Activated CD4-positive, alpha-beta T cell treated with anti-CD3 and anti-CD28 coated beads, Interleukin-2, amount 50 U/mL, for 4 hours (primary cell): Measurements from ENCODE around the gene PDIA2.
"Not testable (repeated sequence)": the region's sequence is repeated elsewhere in the genome, so short reads cannot be mapped to it uniquely, and the experiment has no call there.

Source experiments
- DNase-seq, 2 experiments: peaks; one replicate each; pipeline ENCODE4 v3.0.0-alpha.2; 2020

Gene PDIA2

DNA sequence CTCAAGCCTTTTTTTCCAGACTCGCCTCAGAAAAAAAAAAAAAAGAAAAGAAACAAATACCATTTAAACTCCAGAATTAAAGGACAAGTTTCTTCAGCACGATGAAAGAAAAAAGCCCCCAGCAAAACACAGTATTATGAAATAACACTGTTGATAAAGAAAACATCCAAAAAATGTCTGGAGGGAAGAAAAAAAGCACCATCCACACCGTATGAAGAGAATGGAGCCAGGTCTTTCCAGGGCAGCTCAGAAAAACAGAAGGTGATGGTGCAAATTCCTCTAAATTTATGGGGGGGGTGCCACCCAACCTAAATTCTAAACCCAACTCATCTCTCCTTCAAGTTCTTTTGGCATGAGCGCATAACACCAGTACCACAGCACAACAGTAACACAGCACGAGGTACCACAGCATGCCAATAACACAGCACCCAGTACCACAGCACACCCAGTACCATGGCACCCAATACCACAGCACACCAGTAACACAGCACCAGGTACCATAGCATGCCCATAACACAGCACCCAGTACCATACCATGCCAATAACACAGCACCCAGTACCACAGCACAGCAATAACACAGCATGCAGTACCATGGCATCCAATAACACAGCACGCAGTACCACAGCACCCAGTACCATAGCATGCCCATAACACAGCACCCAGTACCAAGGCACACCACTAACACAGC lies 50.6 kb downstream of the PDIA2 start:
- DNase-seq = no peak

DNA sequence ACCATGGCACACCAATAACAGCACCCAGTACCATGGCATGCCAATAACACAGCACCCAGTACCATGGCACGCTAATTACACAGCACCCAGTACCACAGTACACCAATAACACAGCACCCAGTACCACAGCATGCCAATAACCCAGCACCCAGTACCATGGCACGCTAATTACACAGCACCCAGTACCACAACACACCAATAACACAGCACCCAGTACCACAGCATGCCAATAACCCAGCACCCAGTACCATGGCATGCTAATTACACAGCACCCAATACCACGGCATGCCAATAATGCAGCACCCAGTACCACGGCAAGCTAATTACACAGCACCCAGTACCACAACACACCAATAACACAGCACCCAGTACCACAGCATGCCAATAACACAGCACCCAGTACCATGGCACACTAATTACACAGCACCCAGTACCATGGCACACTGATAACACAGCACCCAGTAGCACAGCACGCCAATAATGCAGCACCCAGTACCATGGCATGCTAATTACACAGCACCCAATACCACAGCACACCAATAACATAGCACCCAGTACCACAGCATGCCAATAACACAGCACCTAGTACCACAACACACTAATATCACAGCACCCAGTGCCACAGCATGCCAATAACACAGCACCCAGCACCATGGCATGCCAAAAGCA lies 51.3 kb downstream of the PDIA2 start:
- DNase-seq = not testable (repeated sequence)

DNA sequence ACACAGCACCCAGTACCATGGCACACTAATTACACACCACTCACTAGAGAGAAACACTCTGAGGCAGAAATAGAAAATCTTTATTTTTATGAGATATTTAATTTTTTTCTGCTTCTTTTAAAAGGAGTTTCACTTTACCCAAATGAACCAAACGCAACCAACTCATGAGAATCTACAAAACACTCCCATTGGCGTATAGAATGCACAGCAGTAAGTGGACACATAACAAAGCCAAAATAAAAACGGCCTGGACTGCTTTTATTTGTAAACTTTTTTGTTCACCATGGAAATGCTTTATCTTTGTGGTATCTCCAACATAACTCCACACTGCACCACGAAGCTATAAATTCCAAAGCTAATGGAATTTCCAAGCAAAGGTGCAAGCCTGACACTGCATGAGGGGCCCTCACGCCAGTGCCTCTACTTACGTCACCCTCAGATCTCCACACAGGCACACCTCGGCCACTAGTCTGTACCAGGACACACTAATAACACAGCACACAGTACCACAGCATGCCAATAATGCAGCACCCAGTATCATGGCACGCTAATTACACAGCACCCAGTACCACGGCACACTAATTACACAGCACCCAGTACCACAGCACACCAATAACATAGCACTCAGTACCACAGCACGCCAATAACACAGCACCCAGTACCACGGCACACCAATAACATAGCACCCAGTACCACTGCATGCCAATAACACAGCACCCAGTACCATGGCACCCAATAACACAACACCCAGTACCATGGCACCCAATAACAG lies 52.1 kb downstream of the PDIA2 start:
- not testable (repeated sequence) for DNase-seq

DNA sequence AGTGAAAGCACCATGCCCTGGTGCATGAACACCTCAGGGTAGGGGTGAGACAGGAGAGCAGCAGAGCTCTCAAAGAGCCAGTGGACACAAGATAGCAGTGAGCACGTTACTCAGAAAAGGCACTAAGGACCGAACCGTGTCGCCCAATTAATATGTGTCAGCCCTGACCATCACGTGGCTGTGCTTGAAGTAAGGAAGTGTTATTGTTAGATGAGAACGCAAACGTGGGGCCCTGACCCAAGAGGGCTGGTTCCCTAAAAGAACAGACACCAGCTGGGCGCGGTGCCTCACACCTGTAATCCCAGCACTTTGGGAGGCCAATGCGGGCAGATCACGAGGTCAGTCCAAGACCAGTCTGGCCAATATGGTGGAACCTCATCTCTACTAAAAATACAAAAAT lies 53.3 kb downstream of the PDIA2 start:
- no peak for DNase-seq
